Cerebellar nuclear complex (tissue), 1 donor: ENCODE results near the gene USH2A.

Experiments used
- DNase-seq, 2 experiments: peaks; one replicate each; lab custom pipeline; 2025; lab: John Stamatoyannopoulos, UW

The USH2A gene

DNA sequence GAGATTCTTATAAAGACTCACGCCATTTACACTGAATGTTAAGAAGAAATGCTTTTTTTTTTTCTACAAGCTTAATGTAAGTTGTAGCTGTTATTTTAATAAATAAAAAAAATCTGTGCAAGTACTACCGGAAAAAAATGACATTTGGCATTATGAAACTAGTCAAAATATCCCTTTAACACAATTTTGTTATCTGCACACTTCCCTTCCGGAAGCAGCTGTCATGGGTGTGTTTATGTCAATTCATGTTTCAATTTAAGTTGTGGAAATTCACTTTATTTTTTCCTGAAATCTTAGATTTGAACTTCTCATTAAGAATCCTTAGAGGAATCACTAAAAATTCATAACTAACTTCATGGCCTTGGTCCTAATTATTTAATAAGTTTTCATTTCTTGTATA is 548.0 kb downstream of the USH2A start:
- no peak for DNase-seq

DNA sequence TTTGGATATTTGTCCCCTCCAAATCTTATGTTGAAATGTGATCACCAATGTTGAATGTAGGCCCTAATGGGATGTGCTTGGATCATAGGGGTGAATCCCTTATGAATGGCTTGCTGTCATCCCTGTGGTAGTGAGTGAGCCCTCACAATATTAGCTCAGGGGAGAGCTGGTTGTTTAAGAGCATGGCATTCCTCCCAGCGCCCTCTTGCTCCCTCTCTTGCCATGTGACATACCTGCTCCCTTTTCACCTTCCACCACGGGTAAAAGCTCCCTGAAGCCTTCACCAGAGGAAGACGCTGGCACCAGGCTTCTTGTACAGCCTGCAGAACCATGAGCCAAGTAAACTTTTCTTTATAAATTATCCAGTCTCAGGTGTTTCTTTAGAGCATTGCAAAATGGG is 550.6 kb downstream of the USH2A start:
- DNase-seq = no peak

DNA sequence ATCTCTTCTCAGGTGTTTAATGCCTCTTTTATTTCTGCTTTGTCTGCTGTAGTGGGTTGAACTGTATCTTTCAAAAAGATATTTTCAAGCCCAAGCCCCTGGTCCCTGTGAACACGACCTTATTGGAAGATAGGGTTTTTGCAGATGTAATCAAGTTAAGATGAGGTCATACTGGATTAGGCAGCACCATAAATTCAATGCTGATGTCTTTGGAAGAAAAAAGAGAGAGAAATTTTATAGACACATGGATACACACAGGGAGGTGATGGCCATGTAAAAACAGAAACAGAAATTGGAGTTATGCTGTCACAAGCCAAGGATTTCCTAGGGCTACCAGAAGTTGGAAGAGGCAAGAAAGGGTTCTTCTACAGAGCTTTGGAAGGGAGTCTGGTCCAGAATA is 554.7 kb downstream of the USH2A start:
- no peak for DNase-seq

DNA sequence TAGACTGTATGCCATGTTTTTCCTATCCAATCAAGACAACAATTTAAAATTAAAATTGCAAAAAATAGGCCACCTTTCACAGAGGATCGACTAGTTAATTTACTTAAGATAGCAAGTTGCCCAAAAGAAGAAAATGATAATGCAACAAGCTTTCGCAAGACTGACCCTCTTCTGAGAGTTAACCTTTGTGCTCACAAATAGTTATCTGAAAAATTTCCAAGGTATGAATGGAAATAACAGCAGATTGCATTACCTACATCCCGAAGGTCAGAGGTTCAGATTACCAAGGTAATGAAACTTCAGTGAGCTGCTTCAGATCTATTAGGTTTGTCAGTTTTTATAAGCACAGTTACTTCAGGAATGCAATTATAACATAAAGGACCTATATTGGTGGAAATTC is 558.2 kb downstream of the USH2A start:
- no peak for DNase-seq

DNA sequence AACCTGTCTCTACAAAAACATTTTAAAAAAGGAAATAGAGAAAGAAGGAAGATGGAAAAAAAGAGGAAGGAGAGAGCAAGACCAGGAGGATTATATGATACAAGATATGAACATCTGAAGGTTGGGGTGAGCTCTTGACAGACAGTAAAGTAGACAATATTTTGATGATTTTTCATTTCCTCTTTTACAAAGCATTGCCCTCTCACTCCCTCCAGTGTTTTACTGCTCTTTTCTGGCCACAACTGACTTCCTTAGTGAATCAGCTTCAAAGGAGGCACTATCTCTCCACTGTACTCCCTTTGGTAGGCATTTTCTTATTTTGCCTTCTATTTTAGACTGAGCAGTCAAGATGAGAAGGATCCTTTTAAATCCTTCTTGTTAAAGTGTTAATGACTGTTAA is 559.5 kb downstream of the USH2A start:
- no peak for DNase-seq

DNA sequence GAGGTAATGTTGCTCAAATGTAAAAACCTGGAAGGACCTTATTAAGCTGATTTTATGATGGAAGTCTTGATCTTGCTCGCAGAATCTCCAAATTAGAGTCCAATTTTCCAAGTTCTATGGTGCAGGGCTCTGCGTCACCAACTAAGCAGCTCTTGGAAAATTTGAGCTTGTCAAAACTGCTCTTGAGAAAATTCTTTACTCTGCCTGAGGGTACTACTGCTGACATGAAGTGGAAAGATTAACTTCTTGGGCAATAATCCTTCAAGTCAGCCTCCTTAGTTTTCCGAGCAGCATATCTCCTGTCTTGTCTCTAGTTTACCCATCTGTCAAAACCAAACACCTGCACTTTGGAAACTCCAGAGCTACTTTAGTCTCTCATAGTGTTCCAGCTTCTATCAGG is 562.4 kb downstream of the USH2A start:
- no peak for DNase-seq

DNA sequence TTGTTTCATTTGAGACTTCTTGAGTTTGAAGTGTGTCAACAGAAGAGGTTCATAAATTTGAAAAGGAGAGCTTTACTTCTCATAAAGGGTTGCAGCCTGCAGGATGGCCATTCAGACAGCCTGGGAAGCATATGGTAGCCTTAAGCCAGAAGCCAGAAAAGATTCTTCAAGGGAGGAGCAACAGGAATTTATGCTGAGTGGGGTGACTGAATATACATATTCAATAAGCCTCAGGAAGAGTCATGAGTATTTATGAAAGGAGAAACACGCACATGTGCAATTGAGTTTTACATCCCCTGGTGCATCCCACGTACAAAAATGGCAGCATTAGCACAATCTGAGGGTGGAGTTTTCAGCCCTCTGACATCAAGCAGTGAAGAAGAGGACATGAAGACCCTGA is 565.9 kb downstream of the USH2A start:
- no peak for DNase-seq

DNA sequence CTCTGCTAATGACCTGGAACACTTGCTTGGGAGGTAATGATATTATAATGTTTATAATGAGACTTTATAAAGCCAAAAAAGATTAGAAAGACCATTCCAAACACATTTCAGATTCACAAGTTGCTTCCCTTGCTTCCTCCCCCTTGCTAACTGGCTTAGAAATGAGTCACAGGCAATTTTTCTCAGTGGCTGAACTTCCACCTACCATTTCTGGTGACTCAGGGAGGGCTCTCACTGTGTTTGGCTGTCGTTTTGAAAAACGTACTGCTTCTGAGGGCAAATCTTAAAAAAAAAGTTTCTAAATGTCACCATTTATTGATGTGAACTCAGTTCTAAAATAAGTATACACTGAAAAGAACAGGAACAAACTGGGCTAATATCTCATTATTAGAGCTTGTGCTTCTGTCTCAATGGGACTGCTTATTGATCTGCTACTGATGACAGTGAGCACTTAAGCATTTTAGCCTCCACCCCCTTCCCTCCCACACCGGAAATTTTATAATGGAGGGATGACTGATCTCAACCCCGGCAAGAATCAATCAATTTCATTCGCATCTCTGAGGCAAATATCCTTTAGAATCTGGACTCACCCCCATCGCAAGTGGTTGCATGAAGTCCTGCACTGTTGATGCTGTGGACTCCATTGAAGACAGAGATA is 577.9 kb downstream of the USH2A start:
- no peak for DNase-seq

DNA sequence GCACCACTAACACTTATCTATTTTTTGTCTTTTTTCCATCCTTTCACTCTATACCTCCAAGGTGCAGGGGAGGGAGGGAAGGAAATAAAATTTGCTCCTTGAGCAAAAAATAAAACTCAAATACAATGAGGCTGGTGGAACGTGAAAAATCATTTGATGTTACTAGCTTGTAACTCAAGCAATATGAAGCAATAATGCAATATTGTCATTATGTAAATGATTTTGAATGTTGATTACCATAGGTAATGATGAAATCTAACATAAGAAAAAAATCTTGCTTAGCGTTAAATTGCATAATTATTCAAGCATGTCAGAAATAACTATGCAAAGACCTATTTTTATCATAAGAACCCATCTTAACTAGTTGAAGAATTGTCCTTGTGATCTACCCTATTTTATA is 578.5 kb downstream of the USH2A start:
- DNase-seq = no peak

DNA sequence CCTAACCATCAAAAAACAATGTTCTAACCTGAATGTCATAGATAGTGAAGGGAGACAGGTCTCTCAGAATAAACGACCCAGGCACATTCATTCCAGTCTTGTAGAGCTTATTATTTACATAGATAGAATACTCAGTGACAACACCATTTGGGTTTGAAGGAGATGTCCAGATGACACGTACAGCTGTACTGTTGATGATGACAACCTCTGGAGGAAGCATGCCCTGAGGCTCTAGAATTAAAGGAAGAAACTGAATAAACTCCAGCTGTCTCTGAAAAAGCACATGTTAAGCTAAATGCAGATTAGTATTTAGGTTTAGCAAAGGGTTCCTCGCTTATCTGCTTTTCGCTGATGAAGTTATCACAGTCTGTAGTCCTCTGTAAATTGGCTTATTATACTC is 579.0 kb downstream of the USH2A start:
- DNase-seq = no peak

DNA sequence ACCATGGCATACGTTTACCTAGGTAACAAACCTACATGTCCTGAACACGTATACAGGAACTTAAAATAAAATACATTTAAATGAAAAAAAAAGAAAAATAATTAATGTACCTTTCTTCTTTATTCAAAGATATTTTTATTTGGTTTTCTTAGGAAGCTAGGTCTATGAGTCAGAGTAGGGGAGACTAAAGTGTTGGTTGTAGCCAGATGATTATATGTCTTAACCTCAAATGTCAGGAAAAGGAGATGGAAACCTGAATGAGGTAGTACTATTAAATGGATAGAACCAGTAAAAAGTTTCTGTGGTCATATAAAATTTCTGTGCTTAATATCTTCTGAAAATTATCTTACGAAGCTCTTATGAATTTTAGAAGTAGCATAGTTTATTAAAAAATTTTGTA is 580.3 kb downstream of the USH2A start:
- DNase-seq = no peak

DNA sequence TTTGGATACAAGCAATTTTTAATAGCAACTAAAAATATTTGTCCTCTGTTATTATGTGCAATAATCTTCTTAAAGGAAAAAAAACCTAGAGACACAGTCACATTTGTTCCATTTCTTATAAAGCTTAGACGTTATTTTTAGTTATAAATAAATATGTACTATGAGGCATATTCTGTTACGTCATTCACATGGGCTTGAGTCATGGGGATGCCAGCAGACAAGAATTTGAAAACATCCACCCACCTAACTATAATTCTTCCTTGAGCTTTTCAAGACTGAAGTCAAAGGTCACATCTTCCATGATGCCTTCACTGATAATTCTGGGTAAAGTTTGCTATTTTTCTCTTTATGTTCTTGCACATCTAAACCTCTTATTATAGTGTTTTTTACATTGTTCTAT is 587.3 kb downstream of the USH2A start:
- no peak for DNase-seq

DNA sequence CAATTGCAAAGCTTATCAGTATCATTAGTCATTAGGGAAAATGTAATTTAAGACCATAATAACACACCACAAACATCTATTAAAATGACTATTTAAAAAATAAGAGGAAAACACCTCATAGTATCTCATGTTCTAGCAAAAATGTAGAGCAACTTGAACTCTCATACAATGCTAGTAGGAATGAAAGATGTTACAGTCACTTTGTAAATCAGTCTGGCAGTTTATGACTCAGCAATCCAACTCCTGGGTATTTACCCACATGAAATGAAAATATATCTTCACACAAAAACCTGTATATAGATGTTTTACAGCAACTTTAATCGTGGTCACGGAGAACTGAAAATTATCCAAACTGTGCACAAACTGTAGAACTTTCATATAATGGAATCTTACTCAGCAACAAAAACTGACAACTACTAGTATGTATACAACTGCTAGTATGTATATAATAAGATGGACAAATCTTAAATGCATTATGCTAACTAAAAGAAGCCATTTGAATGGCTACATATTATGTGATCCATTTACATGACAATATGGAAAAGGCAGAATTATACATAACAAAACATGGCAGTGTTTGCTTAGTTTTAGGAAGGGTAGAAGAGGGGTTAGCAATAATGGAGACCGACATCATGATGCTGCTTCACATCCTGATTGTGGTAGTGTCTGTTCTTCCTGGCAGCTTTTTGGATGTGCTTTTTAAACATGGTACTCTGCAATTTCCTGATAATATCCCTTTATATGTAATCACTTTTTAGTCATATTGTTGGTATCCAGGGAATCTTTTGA is 589.1 kb downstream of the USH2A start:
- no peak for DNase-seq

DNA sequence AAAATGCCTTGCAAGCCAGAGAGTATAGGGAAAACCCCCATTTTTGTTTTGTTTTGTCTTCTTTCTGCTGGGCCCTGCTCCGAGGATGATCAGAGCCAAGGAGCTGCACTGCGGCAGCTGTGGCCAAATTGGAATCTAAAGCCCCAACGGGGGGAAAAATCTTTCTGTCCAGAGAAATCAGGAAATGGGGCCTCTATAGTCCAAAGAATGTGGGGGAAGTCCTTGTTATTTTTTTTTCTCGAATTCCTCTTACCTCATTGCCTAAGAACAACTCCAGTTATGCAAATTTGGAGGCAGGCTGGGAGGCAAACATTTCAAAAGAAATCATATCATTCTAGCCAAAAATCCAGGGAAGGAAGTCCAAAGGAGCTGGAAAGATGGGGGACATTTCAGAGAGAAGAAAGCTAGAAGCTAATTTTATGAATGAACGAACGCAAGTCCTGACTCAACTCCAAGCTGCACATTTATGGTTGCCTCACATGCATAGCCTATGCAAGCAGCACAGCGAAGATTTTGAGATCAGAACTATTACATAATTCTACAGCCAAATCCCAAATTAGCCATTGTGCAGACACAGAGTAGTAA is 592.9 kb downstream of the USH2A start:
- no peak for DNase-seq

DNA sequence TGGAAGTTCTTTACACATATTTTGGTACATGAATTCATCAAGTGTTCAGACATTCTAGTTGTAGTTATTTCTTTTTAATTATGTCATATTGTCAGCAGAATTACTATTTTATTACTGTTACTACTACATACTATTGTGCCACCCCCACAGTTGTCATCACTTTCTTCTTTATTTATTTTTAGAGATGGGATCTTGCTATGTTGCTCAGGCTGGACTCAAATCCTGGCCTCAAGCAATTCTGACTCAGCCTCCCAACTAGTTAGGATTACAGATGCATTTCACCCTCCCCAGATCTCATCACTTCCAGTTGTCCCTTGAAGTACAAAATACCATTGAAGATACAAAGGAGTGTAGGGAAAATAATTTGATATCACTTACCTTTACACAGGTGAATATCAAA is 598.2 kb downstream of the USH2A start:
- no peak for DNase-seq

DNA sequence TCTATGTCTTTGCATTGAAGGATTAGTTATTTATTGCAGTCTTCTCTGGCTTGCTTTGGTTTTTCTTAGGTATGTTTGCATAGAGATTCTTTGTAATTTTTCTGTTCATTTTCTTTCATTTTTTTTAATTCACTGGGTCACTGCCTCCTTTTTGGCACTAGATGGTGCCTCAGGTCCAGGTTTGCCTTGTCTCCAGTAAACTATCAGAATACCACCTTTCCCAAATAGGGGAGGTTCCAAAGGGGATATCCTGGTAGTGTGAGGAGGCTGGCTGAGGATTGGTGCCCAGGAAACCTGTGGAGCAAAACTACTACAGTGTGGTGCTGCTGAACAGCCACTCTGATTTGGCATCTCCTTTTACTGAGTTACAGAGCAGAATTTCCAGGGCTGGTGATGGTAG is 599.0 kb downstream of the USH2A start:
- no peak for DNase-seq

DNA sequence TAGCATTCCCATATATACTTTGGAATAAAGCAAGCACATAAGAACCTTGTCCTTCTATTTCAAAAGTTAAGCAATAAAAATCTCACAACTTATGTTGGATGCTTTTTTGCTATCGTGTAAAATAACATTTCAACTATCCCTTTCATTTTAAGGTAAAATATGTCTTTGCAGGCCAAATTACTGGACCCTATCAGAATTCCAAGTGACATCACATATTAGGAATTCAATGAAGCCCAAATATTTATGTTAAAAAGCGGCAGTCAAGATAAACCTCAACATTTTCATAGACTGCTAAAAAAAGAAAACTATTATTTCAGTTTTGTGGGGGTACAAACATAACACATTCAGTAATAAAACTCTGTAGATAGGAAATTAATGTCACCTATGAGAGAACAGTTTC is 604.1 kb downstream of the USH2A start:
- no peak for DNase-seq

DNA sequence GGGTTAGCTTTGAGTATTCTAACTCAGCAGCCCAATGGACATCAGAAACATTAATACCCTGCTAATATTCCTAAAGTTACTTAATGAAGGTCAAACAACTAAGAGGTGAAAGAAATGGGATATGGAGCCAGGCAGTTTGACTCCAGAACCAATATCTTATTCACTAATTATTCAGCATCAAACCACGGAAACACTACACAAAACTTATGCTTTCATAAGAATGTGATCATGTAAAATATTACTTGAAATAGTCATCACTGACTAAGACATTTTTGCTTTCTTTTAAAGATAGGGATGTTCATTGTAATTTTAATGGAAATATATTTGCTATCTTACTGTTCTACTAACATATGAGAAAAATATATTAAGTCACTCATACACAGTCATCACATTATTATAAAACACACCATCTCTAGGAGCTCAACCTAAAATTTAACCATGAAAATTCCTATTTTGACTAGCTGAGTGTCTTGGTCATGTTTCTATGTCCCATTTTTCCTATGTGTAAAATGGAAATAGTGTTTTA is 615.3 kb downstream of the USH2A start:
- DNase-seq = no peak

DNA sequence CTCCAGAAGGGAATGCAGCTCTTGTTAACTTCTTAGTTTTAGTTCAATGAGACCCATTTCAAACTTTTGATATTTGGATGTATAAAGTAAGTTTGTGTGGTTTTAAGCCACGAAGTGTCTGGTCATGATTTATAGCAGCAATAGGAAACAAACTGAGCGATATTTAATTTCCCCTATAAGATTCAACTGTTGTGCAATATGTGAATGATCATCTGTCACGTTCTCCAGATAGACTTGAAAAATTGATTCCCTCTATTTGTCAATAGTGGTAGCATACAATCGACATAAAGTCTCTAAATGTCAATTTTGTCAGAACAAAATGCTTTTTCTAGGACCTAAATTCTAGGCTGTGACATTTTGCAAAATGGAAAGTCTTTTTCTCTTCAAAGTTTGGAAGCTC is 616.0 kb downstream of the USH2A start:
- no peak for DNase-seq

DNA sequence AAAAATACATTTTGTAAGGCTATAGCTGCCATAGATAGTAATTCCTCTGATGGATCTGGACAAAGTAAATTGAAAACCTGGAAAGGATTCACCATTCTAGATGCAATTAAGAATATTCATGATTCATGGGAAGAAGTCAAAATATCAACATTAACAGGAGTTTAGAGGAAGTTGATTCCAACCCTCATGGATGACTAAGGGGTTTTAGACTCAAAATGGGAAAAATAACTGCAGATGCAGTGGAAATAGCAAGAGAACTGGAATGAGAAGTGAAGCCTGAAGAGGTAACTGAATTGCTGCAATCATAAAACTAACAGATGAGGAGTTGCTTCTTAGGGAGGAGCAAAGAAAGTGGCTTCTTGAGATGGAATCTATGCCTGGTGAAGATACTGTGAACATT is 625.4 kb downstream of the USH2A start:
- DNase-seq = no peak

DNA sequence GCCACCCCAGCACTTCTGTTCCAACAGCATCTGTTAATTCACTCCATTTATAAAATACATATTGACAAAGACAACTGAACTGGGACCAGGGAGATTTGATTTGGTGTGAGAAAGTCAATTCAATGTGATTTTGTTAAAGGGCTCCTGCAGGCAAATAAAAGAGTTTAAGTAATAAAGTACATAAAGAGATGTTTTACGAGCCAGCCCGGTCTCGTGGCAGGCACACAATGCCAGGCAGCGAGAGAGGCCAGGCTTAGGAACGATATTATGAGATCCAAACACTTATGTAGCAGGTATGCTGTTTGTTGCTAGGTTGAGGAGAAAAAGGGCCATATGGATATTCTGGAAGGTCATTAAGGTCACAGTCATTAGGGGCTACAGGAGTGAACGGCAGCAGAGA is 629.1 kb downstream of the USH2A start:
- no peak for DNase-seq

DNA sequence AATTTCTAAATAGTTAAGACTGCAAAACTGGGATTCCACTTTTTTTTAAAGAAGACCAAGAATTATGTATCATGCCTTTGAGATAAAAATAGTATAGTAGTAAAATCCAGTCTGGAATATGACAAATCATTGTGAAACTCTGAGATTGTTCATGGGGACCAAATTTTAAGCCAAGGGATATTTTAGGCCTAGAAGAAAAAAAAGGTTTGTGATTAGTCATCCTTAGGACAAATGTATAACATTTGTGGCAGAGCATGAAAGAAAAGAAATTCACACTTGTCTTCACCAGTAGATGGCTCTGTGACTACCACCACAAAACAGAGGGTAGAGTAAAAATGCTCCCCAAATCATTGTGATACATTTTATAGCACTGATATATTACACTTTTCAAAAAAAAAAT is 630.1 kb downstream of the USH2A start:
- DNase-seq = no peak

DNA sequence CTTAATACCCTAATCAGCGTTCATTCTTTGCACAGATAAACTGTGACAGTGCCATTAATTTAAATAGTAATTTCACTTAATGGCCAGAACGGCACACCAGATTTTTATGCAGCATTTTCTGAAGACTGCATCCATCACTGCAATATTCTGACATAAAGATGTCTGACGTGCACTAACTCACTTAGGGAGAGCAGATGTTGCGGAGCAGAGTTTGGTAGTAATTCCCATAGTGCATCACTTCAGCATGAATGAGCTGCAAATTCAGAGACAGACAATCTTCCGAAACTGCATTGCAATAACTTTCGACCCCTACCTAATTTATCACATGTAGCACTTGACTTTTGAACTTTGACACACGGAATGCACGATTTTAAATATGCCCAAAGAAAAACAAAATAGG is 630.8 kb downstream of the USH2A start:
- DNase-seq = no peak
